ENCODE data around the gene SORBS1. TPM values are rescaled to one million over a fixed set of nuclear protein-coding genes. Genes with fewer than 3 reads are reported as not detected.

SORBS1 gene
- total and polyA plus RNA-seq, 9 of the 15 experiments (the other 6 are each of a cell fraction or from before 2014, with no cell fraction given), result 2.0 to 13.3 (median 6.5) TPM

DNA sequence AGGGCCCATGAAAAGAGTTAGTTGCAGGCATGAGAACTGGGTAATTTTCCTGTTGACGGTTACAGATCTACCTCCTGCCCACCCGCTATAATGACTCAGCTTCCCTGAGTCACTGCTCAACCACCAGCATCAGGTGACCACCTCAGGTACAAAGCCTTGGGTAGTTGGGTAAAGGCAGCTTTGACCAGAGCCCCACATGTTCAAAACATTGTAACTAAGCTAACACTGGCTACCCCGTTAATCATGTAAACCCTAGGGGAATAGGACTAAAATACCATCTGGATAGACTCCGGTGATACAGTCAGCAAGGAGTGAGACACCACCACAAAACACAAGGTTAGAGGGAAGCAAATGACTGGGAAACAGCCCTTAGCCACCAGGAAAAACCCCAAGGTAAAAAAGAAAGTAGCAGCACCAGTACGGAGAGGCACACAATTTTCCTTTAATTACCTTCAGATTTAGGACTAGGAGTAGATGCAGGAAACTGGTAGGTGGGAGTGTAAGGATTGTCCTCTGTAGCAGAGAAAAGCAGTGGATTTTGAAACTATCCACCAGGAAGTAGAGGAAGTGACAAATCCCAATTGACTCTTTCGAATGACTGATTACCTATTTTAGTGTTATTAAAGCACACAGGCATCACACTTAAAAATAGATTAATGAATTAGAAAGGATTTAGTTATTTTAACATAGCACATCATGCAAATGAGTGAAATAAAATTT, 166.8 kb downstream of the SORBS1 start (continued):
- TF ChIP-seq, protein P1, sequence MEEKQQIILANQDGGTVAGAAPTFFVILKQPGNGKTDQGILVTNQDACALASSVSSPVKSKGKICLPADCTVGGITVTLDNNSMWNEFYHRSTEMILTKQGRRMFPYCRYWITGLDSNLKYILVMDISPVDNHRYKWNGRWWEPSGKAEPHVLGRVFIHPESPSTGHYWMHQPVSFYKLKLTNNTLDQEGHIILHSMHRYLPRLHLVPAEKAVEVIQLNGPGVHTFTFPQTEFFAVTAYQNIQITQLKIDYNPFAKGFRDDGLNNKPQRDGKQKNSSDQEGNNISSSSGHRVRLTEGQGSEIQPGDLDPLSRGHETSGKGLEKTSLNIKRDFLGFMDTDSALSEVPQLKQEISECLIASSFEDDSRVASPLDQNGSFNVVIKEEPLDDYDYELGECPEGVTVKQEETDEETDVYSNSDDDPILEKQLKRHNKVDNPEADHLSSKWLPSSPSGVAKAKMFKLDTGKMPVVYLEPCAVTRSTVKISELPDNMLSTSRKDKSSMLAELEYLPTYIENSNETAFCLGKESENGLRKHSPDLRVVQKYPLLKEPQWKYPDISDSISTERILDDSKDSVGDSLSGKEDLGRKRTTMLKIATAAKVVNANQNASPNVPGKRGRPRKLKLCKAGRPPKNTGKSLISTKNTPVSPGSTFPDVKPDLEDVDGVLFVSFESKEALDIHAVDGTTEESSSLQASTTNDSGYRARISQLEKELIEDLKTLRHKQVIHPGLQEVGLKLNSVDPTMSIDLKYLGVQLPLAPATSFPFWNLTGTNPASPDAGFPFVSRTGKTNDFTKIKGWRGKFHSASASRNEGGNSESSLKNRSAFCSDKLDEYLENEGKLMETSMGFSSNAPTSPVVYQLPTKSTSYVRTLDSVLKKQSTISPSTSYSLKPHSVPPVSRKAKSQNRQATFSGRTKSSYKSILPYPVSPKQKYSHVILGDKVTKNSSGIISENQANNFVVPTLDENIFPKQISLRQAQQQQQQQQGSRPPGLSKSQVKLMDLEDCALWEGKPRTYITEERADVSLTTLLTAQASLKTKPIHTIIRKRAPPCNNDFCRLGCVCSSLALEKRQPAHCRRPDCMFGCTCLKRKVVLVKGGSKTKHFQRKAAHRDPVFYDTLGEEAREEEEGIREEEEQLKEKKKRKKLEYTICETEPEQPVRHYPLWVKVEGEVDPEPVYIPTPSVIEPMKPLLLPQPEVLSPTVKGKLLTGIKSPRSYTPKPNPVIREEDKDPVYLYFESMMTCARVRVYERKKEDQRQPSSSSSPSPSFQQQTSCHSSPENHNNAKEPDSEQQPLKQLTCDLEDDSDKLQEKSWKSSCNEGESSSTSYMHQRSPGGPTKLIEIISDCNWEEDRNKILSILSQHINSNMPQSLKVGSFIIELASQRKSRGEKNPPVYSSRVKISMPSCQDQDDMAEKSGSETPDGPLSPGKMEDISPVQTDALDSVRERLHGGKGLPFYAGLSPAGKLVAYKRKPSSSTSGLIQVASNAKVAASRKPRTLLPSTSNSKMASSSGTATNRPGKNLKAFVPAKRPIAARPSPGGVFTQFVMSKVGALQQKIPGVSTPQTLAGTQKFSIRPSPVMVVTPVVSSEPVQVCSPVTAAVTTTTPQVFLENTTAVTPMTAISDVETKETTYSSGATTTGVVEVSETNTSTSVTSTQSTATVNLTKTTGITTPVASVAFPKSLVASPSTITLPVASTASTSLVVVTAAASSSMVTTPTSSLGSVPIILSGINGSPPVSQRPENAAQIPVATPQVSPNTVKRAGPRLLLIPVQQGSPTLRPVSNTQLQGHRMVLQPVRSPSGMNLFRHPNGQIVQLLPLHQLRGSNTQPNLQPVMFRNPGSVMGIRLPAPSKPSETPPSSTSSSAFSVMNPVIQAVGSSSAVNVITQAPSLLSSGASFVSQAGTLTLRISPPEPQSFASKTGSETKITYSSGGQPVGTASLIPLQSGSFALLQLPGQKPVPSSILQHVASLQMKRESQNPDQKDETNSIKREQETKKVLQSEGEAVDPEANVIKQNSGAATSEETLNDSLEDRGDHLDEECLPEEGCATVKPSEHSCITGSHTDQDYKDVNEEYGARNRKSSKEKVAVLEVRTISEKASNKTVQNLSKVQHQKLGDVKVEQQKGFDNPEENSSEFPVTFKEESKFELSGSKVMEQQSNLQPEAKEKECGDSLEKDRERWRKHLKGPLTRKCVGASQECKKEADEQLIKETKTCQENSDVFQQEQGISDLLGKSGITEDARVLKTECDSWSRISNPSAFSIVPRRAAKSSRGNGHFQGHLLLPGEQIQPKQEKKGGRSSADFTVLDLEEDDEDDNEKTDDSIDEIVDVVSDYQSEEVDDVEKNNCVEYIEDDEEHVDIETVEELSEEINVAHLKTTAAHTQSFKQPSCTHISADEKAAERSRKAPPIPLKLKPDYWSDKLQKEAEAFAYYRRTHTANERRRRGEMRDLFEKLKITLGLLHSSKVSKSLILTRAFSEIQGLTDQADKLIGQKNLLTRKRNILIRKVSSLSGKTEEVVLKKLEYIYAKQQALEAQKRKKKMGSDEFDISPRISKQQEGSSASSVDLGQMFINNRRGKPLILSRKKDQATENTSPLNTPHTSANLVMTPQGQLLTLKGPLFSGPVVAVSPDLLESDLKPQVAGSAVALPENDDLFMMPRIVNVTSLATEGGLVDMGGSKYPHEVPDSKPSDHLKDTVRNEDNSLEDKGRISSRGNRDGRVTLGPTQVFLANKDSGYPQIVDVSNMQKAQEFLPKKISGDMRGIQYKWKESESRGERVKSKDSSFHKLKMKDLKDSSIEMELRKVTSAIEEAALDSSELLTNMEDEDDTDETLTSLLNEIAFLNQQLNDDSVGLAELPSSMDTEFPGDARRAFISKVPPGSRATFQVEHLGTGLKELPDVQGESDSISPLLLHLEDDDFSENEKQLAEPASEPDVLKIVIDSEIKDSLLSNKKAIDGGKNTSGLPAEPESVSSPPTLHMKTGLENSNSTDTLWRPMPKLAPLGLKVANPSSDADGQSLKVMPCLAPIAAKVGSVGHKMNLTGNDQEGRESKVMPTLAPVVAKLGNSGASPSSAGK (IDR thresholded peaks at IDR 0.05), result 0 out of 2 replicates have a peak, but pooled peaks have one; percentile 15
- no peak for TF ChIP-seq HEY1 (CRISPR knock-in tag; IDR thresholded peaks at IDR 0.05; ENCODE audit: borderline replicate concordance)
- peak; percentile 78 for TF ChIP-seq ATF3 (IDR thresholded peaks at IDR 0.05)
- no peak for TF ChIP-seq ATF3 (CRISPR knock-in tag; conservative IDR thresholded peaks at IDR 0.05)
- TF ChIP-seq DPF2 (IDR thresholded peaks at IDR 0.05), result peak; percentile 83
- TF ChIP-seq SMARCE1 (IDR thresholded peaks at IDR 0.05), result peak; percentile 69
